HG02642 (cell line): Measurements from ENCODE around the gene VMO1.

Experiments
- ATAC-seq: cut with Tn5 transposase; IDR thresholded peaks from one replicate; pipeline ENCODE4 v1.9.1; 2021; ENCODE audit warnings: mild to moderate bottlenecking; ENCODE audit not compliant: unreplicated experiment, poor library complexity

The VMO1 gene

GRCh38 chr17:4800462-4801196, 14.5 kb upstream of the VMO1 start:
- ATAC-seq = no peak

- ATAC-seq = no peak
These were observed 10.4 kb upstream of the VMO1 start for GRCh38 chr17:4796552-4796920.

GRCh38 chr17:4795168-4795567, 9.0 kb upstream of the VMO1 start:
- no peak for ATAC-seq

GRCh38 chr17:4790705-4791088, 4.5 kb upstream of the VMO1 start:
- ATAC-seq = no peak

GRCh38 chr17:4789951-4790704, 4.0 kb upstream of the VMO1 start:
- peak; percentile 85 for ATAC-seq

GRCh38 chr17:4789701-4789950, 3.5 kb upstream of the VMO1 start:
- no peak for ATAC-seq

GRCh38 chr17:4788807-4789700, 2.9 kb upstream of the VMO1 start, which contains the start of gene GLTPD2:
Gene GLTPD2 (plus strand): TSS chr17:4788964. CDS start chr17:4789012, 48 bp downstream.
- ATAC-seq = no peak

- no peak for ATAC-seq
These were observed 2.1 kb upstream of the VMO1 start for GRCh38 chr17:4788159-4788806.

GRCh38 chr17:4786516-4786915, 352 bp upstream of the VMO1 start:
- ATAC-seq = no peak

- no peak for ATAC-seq
These were observed 656 bp downstream of the VMO1 start for GRCh38 chr17:4785311-4786105.

- no peak for ATAC-seq
These were observed 3.5 kb downstream of the VMO1 start for GRCh38 chr17:4782652-4783051.

- ATAC-seq = no peak
These were observed 5.7 kb downstream of the VMO1 start for GRCh38 chr17:4780325-4780955.

GRCh38 chr17:4777969-4778760, 8.0 kb downstream of the VMO1 start:
- ATAC-seq = no peak

- ATAC-seq = no peak
These were observed 13.9 kb downstream of the VMO1 start for GRCh38 chr17:4772235-4772613.

- no peak for ATAC-seq
These were observed 14.5 kb downstream of the VMO1 start, which contains the start of gene TM4SF5 for GRCh38 chr17:4771519-4772234. Gene TM4SF5 (plus strand): TSS chr17:4771886. CDS start chr17:4771923, 37 bp downstream.

GRCh38 chr17:4769628-4770027, 16.5 kb downstream of the VMO1 start:
- ATAC-seq = no peak

- no peak for ATAC-seq
These were observed 17.9 kb downstream of the VMO1 start for GRCh38 chr17:4768298-4768697.

- ATAC-seq = no peak
These were observed 19.4 kb downstream of the VMO1 start for GRCh38 chr17:4766723-4767122.
